ENCODE data around the gene PTPRE.

PTPRE gene

DNA sequence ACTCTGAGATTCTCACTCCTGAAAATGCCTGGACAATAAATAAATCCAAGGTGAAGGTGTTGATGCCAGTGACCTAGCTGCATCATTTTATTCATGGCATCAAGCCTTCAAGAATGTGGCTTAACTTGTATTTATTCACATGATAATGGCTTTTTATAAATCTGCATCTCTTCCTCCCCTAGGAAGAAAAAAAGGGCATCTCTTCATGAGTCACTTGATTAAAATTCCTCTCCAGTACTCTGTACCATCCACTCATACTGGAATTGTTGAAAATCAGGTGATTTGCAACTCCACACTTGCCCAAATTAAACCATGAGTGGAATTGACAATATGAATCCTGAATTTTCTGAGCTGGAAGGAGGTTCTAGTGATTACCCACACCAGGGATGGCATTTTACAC lies 30.2 kb downstream of the PTPRE start:
- no peak overlapping the region for H3K4me3 ChIP-seq (replicated peaks; ENCODE audit: insufficient read depth, low read length)
- DNase-seq (ENCODE audit: low read depth in 1 of 2, low spot score in 1 of 2), result no peak
- H3K27me3 ChIP-seq (ENCODE audit: insufficient read depth, poor library complexity, severe bottlenecking), result no peaks in the 10 kb centered on the region
- TF ChIP-seq POLR2AphosphoS5 (IDR thresholded peaks at IDR 0.05; ENCODE audit: low read depth) (no peak), GABPA (IDR thresholded peaks at IDR 0.05; ENCODE audit: low read depth) (no peak), SPI1 (IDR thresholded peaks at IDR 0.05; ENCODE audit: borderline replicate concordance, low read depth) (no peak)
- TF ChIP-seq, protein P1, sequence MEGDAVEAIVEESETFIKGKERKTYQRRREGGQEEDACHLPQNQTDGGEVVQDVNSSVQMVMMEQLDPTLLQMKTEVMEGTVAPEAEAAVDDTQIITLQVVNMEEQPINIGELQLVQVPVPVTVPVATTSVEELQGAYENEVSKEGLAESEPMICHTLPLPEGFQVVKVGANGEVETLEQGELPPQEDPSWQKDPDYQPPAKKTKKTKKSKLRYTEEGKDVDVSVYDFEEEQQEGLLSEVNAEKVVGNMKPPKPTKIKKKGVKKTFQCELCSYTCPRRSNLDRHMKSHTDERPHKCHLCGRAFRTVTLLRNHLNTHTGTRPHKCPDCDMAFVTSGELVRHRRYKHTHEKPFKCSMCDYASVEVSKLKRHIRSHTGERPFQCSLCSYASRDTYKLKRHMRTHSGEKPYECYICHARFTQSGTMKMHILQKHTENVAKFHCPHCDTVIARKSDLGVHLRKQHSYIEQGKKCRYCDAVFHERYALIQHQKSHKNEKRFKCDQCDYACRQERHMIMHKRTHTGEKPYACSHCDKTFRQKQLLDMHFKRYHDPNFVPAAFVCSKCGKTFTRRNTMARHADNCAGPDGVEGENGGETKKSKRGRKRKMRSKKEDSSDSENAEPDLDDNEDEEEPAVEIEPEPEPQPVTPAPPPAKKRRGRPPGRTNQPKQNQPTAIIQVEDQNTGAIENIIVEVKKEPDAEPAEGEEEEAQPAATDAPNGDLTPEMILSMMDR (IDR thresholded peaks at IDR 0.05; ENCODE audit: insufficient read depth, low read length), result no peak
- TF ChIP-seq, protein P2, sequence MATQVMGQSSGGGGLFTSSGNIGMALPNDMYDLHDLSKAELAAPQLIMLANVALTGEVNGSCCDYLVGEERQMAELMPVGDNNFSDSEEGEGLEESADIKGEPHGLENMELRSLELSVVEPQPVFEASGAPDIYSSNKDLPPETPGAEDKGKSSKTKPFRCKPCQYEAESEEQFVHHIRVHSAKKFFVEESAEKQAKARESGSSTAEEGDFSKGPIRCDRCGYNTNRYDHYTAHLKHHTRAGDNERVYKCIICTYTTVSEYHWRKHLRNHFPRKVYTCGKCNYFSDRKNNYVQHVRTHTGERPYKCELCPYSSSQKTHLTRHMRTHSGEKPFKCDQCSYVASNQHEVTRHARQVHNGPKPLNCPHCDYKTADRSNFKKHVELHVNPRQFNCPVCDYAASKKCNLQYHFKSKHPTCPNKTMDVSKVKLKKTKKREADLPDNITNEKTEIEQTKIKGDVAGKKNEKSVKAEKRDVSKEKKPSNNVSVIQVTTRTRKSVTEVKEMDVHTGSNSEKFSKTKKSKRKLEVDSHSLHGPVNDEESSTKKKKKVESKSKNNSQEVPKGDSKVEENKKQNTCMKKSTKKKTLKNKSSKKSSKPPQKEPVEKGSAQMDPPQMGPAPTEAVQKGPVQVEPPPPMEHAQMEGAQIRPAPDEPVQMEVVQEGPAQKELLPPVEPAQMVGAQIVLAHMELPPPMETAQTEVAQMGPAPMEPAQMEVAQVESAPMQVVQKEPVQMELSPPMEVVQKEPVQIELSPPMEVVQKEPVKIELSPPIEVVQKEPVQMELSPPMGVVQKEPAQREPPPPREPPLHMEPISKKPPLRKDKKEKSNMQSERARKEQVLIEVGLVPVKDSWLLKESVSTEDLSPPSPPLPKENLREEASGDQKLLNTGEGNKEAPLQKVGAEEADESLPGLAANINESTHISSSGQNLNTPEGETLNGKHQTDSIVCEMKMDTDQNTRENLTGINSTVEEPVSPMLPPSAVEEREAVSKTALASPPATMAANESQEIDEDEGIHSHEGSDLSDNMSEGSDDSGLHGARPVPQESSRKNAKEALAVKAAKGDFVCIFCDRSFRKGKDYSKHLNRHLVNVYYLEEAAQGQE (IDR thresholded peaks at IDR 0.05; ENCODE audit: insufficient replicate concordance, low read depth), result no peak
- H3K27ac ChIP-seq (replicated peaks), result no peak overlapping the region

DNA sequence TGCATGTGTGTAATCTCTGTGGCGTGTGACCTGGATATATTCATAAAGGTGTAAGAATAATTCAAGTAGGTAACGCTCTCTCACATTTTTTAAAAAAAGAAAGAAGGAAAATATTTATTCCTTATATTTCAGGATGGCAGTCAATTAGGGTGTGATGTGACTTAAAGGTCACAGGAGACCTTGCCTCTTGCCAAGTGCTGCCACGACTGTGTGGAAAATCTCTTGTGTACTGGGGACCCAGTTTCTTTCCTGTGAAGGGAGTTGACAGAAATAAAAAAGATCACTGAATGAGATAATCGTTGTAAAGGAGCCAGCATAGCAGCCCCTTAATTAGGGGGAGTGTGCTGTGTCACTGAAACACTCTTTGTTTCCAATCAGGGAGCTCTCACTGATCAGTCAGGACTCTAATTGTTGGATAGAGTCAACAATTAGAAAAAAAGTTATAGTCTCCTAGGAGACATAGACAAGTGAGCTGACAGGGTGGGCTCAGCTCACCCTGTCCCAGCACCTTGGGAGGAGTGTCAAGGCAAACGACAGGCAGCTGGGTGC lies 31.1 kb downstream of the PTPRE start:
- no peak for DNase-seq (ENCODE audit: low read depth in 1 of 2, low spot score in 1 of 2)
- TF ChIP-seq GABPA (IDR thresholded peaks at IDR 0.05; ENCODE audit: low read depth), result no peak
- no peak for TF ChIP-seq SPI1 (IDR thresholded peaks at IDR 0.05; ENCODE audit: borderline replicate concordance, low read depth)
- TF ChIP-seq POLR2AphosphoS5 (IDR thresholded peaks at IDR 0.05; ENCODE audit: low read depth), result no peak
- TF ChIP-seq, protein P2 (IDR thresholded peaks at IDR 0.05; ENCODE audit: insufficient replicate concordance, low read depth), result no peak
- TF ChIP-seq, protein P1 (IDR thresholded peaks at IDR 0.05; ENCODE audit: insufficient read depth, low read length), result no peak

GRCh38 chr10:127939786-127940330 lies 33.0 kb downstream of the PTPRE start:
- Histone ChIP-seq H3K4me3 (replicated peaks; ENCODE audit: insufficient read depth, low read length) (no peak overlapping the region), H3K27me3 (ENCODE audit: insufficient read depth, poor library complexity, severe bottlenecking) (no peaks in the 10 kb centered on the region), H3K27ac (replicated peaks) (no peak overlapping the region)
- DNase-seq (ENCODE audit: low read depth in 1 of 2, low spot score in 1 of 2), result no peak
- TF ChIP-seq, protein P2 (IDR thresholded peaks at IDR 0.05; ENCODE audit: insufficient replicate concordance, low read depth), result no peak
- TF ChIP-seq, protein P1 (IDR thresholded peaks at IDR 0.05; ENCODE audit: insufficient read depth, low read length), result no peak
- TF ChIP-seq POLR2AphosphoS5 (IDR thresholded peaks at IDR 0.05; ENCODE audit: low read depth), result no peak
- TF ChIP-seq GABPA (IDR thresholded peaks at IDR 0.05; ENCODE audit: low read depth), result no peak
- TF ChIP-seq SPI1 (IDR thresholded peaks at IDR 0.05; ENCODE audit: borderline replicate concordance, low read depth), result no peak

More for the DNA sequence above, 31.1 kb downstream of the PTPRE start:
- H3K27me3 ChIP-seq (ENCODE audit: insufficient read depth, poor library complexity, severe bottlenecking), result no peaks in the 10 kb centered on the region
- H3K4me3 ChIP-seq (replicated peaks; ENCODE audit: insufficient read depth, low read length), result no peak overlapping the region
- no peak overlapping the region for H3K27ac ChIP-seq (replicated peaks)

Measured in HL-60 (cell line).